Stimulated activated CD4-positive, alpha-beta T cell treated with anti-CD3 and anti-CD28 coated beads, Interleukin-12 subunit alpha, Interleukin-12 subunit beta, amount 100 ng/mL, for 24 hours (primary cell): Measurements from ENCODE around the gene NCAPD3.

Experiments
- DNase-seq, 2 experiments: peaks; one replicate each; pipeline ENCODE4 v3.0.0-alpha.2; 2020; ENCODE audit warnings: low read depth in 2 of 2

The NCAPD3 gene

GRCh38 chr11:134159652-134160051 is 64.1 kb downstream of the NCAPD3 start:
- no peak for DNase-seq

GRCh38 chr11:134158023-134158422 is 65.7 kb downstream of the NCAPD3 start:
- no peak for DNase-seq

- DNase-seq: no peak
These were observed 66.3 kb downstream of the NCAPD3 start for GRCh38 chr11:134157451-134157850.

GRCh38 chr11:134155946-134156865 is 67.6 kb downstream of the NCAPD3 start:
- no peak for DNase-seq

- no peak for DNase-seq
These were observed 68.3 kb downstream of the NCAPD3 start for GRCh38 chr11:134155456-134155855.

GRCh38 chr11:134154441-134154840 is 69.3 kb downstream of the NCAPD3 start:
- DNase-seq: no peak

- DNase-seq: no peak
These were observed 70.4 kb downstream of the NCAPD3 start for GRCh38 chr11:134153147-134153905.

- no peak for DNase-seq
These were observed 71.1 kb downstream of the NCAPD3 start for GRCh38 chr11:134152696-134153095.

GRCh38 chr11:134151083-134151747 is 72.6 kb downstream of the NCAPD3 start:
- no peak for DNase-seq

- no peak for DNase-seq
These were observed 73.4 kb downstream of the NCAPD3 start for GRCh38 chr11:134150195-134150903.

GRCh38 chr11:134149371-134149770 is 74.4 kb downstream of the NCAPD3 start:
- no peak for DNase-seq

GRCh38 chr11:134146598-134146997 is 77.2 kb downstream of the NCAPD3 start:
- no peak for DNase-seq

GRCh38 chr11:134145715-134146114 is 78.1 kb downstream of the NCAPD3 start:
- no peak for DNase-seq

- no peak for DNase-seq
These were observed 79.0 kb downstream of the NCAPD3 start for GRCh38 chr11:134144744-134145143.

- DNase-seq: no peak
These were observed 80.0 kb downstream of the NCAPD3 start for GRCh38 chr11:134143801-134144200.

- no peak for DNase-seq
These were observed 81.2 kb downstream of the NCAPD3 start for GRCh38 chr11:134142536-134142935.

GRCh38 chr11:134140961-134141490 is 82.7 kb downstream of the NCAPD3 start:
- DNase-seq: no peak

GRCh38 chr11:134139873-134140331 is 83.9 kb downstream of the NCAPD3 start:
- peak in 1 of 2 experiments; percentile 29 for DNase-seq

- no peak for DNase-seq
These were observed 84.4 kb downstream of the NCAPD3 start for GRCh38 chr11:134139303-134139872.

- DNase-seq: no peak
These were observed 85.4 kb downstream of the NCAPD3 start for GRCh38 chr11:134138376-134138775.

GRCh38 chr11:134134167-134134566 is 89.6 kb downstream of the NCAPD3 start:
- no peak for DNase-seq
